Measurements from ENCODE around the gene RTL10.
A peak's percentile ranks its signal among the peaks of the same experiment; 100 is the strongest.

Gene RTL10

GRCh38 chr22:19815823-19816290 is 38.8 kb downstream of the RTL10 start:
- no peak overlapping the region for H3K4me3 ChIP-seq (ENCODE audit: low read depth, low read length)
- H3K4me1 ChIP-seq = peaks cover 8% of the 10 kb centered on the region; the same call in 1 of the 2 replicates
- no peaks in the 10 kb centered on the region for H3K36me3 ChIP-seq
- no peak for DNase-seq
- no peaks in the 10 kb centered on the region for H3K27me3 ChIP-seq
- TF ChIP-seq CTCF (IDR thresholded peaks at IDR 0.05; ENCODE audit: low read depth, low read length) = no peak
- H3K9me3 ChIP-seq = no peaks in the 10 kb centered on the region

GRCh38 chr22:19815093-19815822 is 39.4 kb downstream of the RTL10 start:
- DNase-seq = no peak
- no peaks in the 10 kb centered on the region for H3K9me3 ChIP-seq
- H3K4me3 ChIP-seq (ENCODE audit: low read depth, low read length) = no peak overlapping the region
- TF ChIP-seq CTCF (IDR thresholded peaks at IDR 0.05; ENCODE audit: low read depth, low read length) = no peak
- H3K36me3 ChIP-seq = no peaks in the 10 kb centered on the region
- peaks cover 8% of the 10 kb centered on the region; the same call in 1 of the 2 replicates for H3K4me1 ChIP-seq
- H3K27me3 ChIP-seq = no peaks in the 10 kb centered on the region

GRCh38 chr22:19814428-19814827 is 40.2 kb downstream of the RTL10 start:
- Histone ChIP-seq H3K4me3 (ENCODE audit: low read depth, low read length) (no peak overlapping the region), H3K27me3 (no peaks in the 10 kb centered on the region), H3K4me1 (peaks cover 8% of the 10 kb centered on the region; the same call in 1 of the 2 replicates), H3K9me3 (no peaks in the 10 kb centered on the region), H3K36me3 (no peaks in the 10 kb centered on the region)
- DNase-seq = no peak
- TF ChIP-seq CTCF (IDR thresholded peaks at IDR 0.05; ENCODE audit: low read depth, low read length) = no peak

- H3K27me3 ChIP-seq = no peaks in the 10 kb centered on the region
- H3K4me1 ChIP-seq = peaks cover 8% of the 10 kb centered on the region; the same call in 1 of the 2 replicates
- no peak for DNase-seq
- TF ChIP-seq CTCF (IDR thresholded peaks at IDR 0.05; ENCODE audit: low read depth, low read length) = no peak
- no peaks in the 10 kb centered on the region for H3K36me3 ChIP-seq
- no peaks in the 10 kb centered on the region for H3K9me3 ChIP-seq
- no peak overlapping the region for H3K4me3 ChIP-seq (ENCODE audit: low read depth, low read length)
Observed at GRCh38 chr22:19812910-19813309, 41.8 kb downstream of the RTL10 start.

GRCh38 chr22:19811811-19812771 is 42.6 kb downstream of the RTL10 start:
- no peak for TF ChIP-seq CTCF (IDR thresholded peaks at IDR 0.05; ENCODE audit: low read depth, low read length)
- Histone ChIP-seq H3K27me3 (no peaks in the 10 kb centered on the region), H3K4me3 (ENCODE audit: low read depth, low read length) (no peak overlapping the region), H3K36me3 (no peaks in the 10 kb centered on the region), H3K9me3 (no peaks in the 10 kb centered on the region), H3K4me1 (peaks cover 9% of the 10 kb centered on the region; the same call in 1 of the 2 replicates)
- DNase-seq = peak; percentile 54
